AG09309 (cell line): ENCODE data around the gene DPPA3.
"Not testable (repeated sequence)": the region's sequence is repeated elsewhere in the genome, so short reads cannot be mapped to it uniquely, and the experiment has no call there.

Experiments
- DNase-seq: peaks from one replicate; pipeline ENCODE4 v3.0.0-alpha.2; 2010; ENCODE audit warnings: low read depth
- H3K4me3 ChIP-seq: 2 replicates; pipeline ENCODE4 v1.5.1; 2011; ENCODE audit warnings: mild to moderate bottlenecking, low read depth, low read length, moderate library complexity; ENCODE audit not compliant: control insufficient read depth
- TF ChIP-seq, protein P1 (sequence below): IDR thresholded peaks from 2 replicates; pipeline ENCODE4 v1.5.1; 2011; ENCODE audit warnings: mild to moderate bottlenecking, low read depth, low read length, inconsistent platforms; ENCODE audit not compliant: insufficient read depth, control insufficient read depth; ENCODE audit errors: missing control alignments

The DPPA3 gene

DNA sequence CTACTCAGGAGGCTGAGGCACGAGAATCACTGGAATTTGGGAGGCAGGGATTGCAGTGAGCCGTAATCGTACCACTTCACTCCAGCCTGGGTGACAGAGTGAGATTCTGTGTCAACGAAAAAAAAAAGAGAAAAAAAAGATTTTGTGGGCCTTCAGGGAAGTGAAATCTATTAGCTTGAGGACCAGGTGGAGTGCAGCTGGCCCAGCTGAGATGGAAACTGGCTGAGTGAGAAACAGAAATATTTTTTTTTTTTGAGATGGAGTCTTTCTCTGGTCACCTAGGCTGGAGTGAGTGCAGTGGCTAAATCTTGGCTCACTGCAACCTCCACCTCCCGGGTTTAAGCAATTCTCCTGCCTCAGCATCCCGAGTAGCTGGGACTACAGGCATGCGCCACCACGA is 38.2 kb downstream of the DPPA3 start:
- no peak for DNase-seq
- TF ChIP-seq, protein P1, sequence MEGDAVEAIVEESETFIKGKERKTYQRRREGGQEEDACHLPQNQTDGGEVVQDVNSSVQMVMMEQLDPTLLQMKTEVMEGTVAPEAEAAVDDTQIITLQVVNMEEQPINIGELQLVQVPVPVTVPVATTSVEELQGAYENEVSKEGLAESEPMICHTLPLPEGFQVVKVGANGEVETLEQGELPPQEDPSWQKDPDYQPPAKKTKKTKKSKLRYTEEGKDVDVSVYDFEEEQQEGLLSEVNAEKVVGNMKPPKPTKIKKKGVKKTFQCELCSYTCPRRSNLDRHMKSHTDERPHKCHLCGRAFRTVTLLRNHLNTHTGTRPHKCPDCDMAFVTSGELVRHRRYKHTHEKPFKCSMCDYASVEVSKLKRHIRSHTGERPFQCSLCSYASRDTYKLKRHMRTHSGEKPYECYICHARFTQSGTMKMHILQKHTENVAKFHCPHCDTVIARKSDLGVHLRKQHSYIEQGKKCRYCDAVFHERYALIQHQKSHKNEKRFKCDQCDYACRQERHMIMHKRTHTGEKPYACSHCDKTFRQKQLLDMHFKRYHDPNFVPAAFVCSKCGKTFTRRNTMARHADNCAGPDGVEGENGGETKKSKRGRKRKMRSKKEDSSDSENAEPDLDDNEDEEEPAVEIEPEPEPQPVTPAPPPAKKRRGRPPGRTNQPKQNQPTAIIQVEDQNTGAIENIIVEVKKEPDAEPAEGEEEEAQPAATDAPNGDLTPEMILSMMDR, result no peak
- H3K4me3 ChIP-seq, result no peak overlapping the region

DNA sequence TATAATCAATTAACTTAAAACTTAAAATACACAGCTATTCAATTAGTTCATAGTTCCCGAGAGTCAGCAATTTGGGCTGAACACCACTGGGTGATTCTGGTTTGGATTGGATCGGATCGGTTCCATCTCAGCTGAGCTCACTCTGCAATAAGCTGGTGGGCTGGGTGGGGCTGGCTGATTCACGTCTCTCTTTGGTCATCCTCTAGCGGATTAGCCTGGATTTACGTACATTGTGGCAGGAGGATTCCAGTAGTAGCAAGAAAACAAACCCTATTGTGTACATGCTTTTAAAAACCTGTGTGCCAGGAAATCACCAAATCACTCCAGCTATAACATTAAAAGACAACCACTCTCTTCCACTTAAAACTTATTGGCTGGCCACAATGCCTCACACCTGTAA is 39.1 kb downstream of the DPPA3 start:
- no peak overlapping the region for H3K4me3 ChIP-seq
- no peak for DNase-seq
- TF ChIP-seq, protein P1, result no peak

DNA sequence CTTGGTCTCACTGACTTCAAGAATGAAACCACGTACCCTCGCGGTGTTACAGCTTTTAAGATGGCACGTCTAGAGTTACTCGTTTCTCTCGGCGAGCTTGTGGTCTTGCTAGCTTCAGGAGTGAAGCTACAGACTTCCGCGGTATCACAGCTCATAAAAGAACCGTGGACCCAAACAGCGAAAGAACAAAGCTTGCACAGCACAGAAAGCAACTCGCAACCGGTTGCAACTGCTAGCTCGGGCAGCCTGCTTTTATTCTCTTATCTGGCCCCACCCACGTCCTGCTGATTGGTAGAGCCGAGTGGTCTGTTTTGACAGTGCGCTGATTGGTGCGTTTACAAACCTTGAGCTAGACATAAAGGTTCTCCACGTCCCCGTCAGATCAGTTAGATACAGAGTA is 40.2 kb downstream of the DPPA3 start:
- TF ChIP-seq, protein P1, result no peak
- no peak overlapping the region for H3K4me3 ChIP-seq
- no peak for DNase-seq

DNA sequence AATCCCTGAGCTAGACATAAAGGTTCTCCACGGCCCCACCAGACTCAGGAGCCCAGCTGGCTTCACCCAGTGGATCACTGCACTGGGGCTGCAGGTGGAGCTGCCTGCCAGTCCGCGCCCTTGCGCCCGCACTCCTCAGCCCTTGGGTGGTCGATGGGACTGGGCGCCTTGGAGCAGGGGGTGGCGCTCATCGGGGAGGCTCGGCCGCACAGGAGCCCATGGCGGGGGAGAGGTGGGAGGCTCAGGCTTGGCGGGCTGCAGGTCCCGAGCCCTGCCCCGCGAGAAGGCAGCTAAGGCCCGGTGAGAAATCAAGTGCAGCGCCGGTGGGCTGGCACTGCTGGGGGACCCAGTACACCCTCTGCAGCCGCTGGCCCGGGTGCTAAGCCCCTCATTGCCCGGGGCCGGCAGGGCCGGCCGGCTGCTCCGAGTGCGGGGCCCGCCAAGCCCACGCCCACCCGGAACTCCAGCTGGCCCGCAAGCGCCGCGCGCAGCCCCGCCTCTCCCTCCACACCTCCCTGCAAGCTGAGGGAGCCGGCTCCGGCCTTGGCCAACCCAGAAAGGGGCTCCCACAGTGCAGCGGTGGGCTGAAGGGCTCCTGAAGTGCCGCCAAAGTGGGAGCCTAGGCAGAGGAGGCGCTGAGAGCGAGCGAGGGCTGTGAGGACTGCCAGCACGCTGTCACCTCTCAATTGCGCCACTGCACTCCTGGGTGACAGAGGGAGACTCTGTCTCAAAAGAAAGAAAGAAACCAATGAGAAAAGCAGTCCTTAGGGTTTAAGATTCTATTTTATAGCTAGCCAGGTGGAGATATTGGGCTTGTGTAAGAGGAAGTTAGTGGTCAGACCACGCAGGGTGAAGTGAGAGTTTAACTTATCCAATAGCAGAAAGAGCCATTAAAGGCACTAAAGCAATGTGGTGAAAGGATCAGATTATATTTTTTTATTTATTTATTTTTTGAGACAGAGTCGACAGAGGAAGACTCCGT is 41.0 kb downstream of the DPPA3 start:
- H3K4me3 ChIP-seq, DNase-seq: not testable (repeated sequence)

DNA sequence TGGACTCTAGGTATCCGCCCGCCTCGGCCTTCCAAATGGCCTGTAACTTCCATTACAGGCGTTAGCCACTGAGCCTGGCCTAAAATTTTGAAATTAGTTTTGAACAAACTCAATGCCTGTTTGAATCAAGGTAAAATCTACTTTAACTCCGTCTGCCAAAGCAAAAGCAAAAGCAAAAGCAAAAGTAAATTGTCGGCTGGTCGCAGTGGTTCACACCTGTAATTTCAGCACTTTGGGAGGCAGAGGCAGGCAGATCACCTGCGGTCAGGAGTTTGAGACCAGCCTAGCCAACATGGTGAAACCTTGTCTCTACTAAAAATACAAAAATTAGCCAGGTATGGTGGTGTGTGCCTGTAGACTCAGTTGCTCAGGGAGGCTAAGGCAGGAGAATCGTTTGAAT is 44.4 kb downstream of the DPPA3 start:
- DNase-seq, H3K4me3 ChIP-seq: not testable (repeated sequence)

DNA sequence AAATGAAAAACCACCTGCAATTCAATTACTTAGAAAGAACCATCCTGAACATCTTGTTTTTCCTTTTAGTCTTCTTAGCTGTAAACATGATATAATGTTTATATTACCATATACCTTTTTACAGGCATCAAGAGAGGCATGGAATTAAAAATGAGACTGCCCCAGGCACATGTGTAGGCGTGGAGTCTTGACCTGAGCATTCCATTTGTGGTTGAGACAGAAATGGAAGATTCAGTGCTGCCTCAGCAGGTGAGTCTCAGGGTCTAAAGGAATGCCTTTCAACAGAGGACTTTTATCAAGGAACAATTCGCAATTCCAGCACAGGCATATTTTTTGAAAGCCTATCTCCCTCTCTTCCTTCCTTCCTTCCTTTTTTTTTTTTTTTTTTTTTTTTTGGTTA is 45.8 kb downstream of the DPPA3 start:
- TF ChIP-seq, protein P1, result no peak
- H3K4me3 ChIP-seq, result no peak overlapping the region
- DNase-seq, result no peak

DNA sequence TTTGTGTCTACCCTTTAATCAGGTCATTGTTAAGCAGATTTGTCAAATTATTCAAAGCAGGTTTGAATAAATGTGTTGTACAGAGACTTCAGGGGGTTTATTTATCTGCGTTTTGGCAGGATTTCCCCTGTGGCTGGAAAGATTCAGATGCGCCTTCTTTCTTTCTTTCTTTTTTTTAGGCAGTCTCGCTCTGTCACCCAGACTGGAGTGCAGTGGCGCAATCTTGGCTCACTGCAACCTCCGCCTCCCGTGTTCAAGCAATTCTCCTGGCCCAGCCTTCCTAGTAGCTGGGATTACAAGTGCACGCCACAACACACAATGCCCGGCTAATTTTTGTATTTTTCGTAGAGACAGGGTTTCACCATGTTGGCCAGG is 47.5 kb downstream of the DPPA3 start:
- H3K4me3 ChIP-seq, result no peak overlapping the region
- TF ChIP-seq, protein P1, result no peak

More for the DNA sequence above, 47.5 kb downstream of the DPPA3 start:
- DNase-seq, result no peak
